ENCODE data around the gene TPP1.

The TPP1 gene

GRCh38 chr11:6586434-6587359, 32.5 kb downstream of the TPP1 start:
- DNase-seq, result no peak

DNA sequence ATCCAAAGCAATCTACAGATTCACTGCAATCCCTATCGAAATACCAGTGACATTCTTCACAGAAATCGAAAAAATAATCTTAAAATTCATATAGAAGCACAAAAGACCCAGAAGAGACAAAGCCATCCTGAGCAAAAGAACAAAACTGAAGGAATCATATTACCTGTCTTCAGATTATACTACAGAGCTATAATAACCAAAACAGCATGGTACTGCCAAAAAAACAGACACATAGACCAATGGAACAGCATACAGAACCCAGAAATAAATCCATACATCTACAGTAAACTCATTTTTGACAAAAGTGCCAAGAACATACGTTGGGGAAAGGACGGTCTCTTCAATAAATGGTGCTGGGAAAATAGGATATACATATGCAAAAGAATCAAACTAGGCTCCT, 34.7 kb downstream of the TPP1 start:
- DNase-seq, result no peak

GRCh38 chr11:6583584-6583983, 35.6 kb downstream of the TPP1 start:
- no peak for DNase-seq

GRCh38 chr11:6579681-6580080, 39.5 kb downstream of the TPP1 start:
- no peak for DNase-seq

GRCh38 chr11:6578134-6578533, 41.1 kb downstream of the TPP1 start:
- DNase-seq, result no peak

DNA sequence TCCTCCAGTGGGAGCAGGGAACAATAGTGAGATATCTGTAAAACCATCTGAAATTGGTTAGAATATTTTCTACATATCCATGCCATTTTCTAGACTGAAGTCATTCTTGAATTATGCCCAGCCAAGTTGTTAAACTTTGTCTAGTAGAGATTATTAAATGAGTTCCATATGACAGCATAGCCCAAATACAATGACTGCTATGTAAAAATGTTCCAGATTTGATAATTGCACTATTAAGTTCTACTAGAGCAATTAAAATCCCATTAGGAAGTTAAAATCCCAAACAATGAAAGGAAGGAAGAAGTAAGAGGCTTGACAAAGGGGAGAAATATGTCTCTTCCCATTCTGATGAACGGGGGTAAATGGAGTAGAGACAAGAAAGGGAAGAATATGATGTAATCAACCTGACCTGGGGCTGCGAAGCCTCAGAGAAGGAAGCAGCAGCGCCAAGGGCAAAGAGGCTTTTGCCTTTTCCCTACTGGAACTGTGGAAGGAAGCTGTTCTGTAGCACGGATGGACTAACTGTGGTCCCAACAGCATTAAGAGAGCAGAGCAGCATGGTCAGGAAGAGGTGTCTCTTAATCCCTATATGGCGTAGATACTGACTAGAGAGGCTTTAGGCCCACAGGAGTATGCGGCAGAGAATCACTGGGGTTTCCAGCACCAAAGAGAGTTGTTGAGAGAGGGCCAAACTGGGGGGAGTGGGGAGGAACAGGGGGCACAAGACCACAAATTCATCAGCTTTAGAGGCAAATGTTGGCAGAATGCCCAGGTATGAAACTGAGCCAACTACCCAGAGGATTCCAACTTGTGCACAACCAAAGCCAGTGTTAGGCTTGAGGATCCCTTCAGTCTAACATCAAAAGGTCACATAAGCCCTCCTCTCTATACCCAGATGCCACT, 42.5 kb downstream of the TPP1 start:
- peak; percentile 92 for DNase-seq

DNA sequence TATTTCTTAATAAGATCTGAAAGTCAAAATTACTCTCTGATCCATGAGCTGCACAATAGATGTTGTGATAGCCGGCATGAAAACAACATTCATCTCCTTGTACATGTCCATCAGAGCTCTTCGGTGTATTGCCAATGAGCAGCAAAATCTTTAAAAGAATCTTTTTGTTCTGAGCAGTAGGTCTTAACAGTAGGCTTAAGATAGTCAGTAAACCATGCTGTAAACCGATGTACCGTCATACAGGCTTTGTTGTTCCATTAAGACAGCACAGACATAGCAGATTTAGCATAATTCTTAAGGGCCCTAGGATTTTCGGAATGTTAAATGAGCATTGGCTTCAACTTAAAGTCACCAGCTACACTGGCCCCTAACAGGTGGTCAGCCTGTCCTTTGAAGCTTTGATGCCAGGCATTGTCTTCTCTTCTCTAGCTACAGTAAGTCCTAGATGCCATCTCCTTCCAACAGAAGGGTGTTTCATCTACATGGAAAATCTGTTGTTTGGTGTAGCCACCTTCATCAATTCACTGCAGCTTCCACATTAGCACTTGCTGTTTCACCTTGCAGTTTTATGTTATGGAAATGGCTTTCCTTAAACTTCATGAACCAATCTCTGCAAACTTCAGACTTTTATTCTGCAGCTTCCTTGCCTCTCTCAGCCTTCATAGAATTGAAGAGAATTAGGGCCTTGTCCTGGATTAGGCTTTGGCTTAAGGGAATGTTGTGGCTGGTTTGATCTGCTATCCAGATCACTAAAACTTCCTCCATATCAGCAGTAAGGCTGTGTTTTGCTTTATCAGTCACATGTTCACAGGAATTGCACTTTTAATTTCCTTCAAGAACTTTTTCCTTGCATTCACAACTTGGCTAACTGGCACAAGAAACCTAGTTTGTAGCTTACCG, 44.2 kb downstream of the TPP1 start:
- no peak for DNase-seq

- DNase-seq, result no peak
These were observed 47.0 kb downstream of the TPP1 start for GRCh38 chr11:6572215-6572614.

GRCh38 chr11:6571434-6572008, 47.7 kb downstream of the TPP1 start:
- DNase-seq, result no peak

DNA sequence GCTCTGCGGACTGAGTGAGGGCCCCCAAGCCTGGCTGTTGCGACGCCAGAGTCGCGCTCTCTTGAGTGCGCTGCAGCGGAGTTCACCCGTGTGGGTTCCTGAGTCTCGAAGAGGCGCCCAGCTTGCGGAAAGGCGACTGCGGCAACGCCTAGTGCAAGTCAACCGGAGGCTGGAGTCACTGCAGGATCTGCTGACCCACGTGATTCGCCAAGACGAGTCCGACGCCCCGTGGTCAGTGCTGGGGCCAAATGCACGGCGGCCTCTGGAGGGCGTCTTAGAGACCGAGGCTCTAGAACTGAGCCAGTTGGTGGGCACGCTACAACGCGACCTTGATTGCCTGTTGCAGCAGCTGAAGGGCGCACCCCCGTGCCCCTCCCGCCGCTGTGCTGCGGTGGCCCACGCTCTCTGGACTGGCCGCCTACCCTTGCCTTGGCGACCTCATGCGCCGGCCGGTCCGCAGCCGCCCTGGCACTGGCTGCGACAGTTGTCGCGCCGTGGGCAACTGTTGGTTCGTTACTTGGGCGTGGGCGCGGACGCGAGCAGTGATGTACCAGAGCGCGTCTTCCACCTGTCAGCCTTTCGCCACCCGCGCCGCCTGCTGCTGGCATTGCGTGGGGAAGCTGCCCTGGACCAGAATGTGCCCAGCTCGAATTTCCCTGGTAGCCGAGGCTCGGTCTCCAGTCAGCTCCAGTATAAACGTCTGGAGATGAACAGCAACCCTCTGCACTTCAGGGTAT, 48.4 kb downstream of the TPP1 start:
- no peak for DNase-seq

DNA sequence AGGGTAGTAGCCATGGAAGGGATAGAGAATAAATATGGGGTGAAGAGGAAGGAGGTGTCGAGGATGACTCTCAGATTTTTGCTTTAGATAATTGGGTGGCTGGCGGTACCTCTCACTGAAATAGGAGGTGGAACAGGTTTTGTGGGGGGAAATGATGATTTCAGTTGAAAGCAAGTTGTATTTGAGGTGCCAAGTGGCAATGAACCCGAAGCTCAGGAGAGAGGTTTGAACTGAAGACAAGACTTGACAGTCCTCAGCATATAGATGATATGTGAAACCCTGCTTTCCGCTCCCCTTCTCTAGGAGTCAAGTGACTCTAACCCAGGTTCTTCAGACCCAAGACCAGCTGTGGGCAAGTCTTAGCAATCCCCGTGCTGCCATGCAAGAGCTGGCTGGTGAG, 49.5 kb downstream of the TPP1 start:
- no peak for DNase-seq

DNA sequence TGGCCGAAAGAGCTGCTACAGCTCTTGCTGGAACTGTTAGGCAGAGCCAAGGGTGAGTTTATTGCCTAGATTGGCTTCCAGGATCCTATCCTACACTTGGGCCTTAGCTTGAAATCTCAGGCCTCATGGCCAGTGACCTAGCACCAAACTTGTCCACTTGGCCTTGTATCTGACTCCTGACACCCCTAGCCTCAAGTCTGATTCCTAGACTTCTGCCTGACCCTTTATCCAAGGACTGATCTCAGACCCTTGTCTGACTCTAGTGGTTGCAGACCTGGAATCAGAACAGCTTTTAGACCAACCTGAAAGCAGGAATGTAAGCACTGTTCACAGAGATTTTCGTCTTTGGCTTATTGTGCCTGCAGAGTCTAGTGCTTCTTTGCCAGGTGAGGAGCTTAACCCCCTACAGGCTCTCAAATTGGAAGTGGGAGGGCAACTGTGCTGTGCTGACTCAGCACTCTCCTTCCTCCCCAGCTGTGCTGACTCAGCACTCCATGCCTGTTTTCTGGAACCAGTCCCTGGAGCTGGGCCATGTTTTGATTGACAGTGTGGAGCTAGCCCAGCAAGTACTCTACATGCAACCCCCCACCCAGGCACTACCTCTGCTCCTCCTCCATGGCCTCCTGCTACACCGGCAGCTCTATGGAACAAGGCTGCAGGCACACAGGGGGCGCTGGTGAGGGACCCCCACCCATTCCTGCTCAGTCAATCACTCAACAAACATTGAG, 50.9 kb downstream of the TPP1 start:
- peak; percentile 91 for DNase-seq

- no peak for DNase-seq
These were observed 51.9 kb downstream of the TPP1 start for GRCh38 chr11:6567371-6567745.

GRCh38 chr11:6566704-6567370, 52.4 kb downstream of the TPP1 start:
- no peak for DNase-seq

DNA sequence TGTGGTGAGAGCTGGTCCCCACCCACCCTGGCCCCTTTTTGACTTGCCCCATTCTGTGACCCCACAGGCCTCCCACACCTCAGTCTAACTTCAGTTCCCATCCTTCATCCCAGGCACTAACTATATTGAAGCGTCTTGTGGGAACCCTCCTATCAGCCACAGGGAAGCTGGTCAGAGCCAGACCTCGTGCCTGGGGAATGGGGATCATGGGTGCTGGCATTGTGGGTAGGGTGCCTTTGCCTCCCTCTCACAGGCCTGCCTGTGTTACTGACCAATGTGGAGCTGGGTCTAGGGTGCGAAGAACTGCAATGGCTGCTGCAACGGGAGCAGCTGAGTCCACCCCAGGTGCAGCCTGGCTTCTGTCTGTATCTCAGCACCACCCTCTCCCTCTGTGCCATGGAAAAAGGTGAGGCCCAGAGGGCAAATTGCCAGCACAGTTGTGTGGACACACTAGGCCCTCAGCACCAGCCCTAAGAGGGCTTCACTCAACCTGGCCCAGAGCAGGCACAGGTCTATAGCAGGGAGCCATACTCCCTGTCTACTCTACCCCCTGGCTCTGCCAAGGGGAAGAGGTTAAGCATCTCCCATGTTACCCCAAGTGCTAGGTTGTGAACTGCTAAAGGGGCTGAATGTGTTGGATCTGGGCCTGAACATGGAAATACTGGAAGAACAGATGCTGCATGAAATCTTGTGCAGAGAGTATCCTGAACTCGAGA, 53.1 kb downstream of the TPP1 start:
- no peak for DNase-seq

GRCh38 chr11:6565325-6565724, 53.9 kb downstream of the TPP1 start:
- no peak for DNase-seq

DNA sequence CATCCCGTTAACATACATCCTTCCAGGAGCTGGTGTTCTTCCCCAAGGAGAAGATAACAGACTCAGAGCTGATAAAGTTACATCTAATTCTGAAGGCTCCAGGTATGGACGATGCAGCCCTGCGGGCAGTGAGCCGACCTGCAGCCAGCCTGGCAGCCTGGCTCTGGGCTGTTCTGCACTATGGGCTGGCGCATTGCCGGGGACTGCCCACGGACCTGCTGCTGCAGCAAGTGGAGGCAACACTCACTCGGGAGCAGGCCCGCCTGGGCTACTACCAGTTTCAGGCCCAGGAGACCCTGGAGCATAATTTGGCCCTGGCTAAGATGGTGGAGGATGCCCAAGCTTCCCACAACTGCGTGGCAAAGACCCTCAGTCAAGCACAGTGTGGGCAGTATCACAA, 55.6 kb downstream of the TPP1 start:
- no peak for DNase-seq

DNA sequence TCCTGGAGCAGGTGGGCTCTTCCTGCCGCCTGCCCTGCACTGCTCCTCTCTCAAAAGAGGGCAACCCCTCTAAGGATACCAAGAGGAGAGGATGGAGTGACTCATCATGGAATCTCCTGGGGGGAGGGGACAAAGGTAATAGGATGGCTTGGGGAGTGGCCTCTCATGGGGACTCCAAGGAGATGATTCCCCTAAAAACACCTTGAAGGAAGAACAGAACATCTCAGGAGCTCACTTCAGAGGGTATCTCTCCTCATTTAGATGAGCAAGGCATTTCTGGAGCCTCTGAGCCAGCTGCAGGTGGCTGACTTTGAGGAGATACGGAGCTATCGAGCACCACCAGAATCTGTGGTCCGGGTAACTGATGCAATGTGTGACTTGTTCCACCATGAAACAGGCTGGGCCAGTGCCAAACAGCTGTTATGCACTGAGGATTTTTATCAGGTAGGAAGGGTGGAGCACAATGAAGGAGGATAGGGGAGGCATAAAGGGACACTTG, 56.1 kb downstream of the TPP1 start:
- DNase-seq, result no peak
